Loucy (cell line): ENCODE results near the gene MTMR3.

Experiments
- H2AFZ ChIP-seq: fragments of 200-600 bp; sonication (generic); 2 replicates; pipeline ENCODE4 v1.6.0; 2016; ENCODE audit warnings: antibody characterized with exemption, mild to moderate bottlenecking, low read length, moderate library complexity
- H3F3A ChIP-seq: fragments of 200-600 bp; 2 replicates; pipeline ENCODE4 v1.6.0; 2016; ENCODE audit warnings: antibody characterized with exemption, low read depth, mild to moderate bottlenecking
- H3K27me3 ChIP-seq: fragments of 200-600 bp; sonication (generic); 2 replicates; pipeline ENCODE4 v1.6.1; 2014; ENCODE audit warnings: low read length, mild to moderate bottlenecking; ENCODE audit not compliant: insufficient read depth, poor library complexity, severe bottlenecking
- H3K36me3 ChIP-seq: fragments of 200-600 bp; sonication (generic); 2 replicates; pipeline ENCODE4 v1.6.1; 2016; ENCODE audit warnings: low read length; ENCODE audit not compliant: insufficient read depth
- H3K4me1 ChIP-seq: fragments of 200-600 bp; sonication (generic); 2 replicates; pipeline ENCODE4 v1.5.1; 2014; ENCODE audit warnings: low read length, mild to moderate bottlenecking; ENCODE audit not compliant: insufficient read depth, poor library complexity, severe bottlenecking
- H3K4me2 ChIP-seq: fragments of 200-600 bp; sonication (generic); 2 replicates; pipeline ENCODE4 v1.6.0; 2014; ENCODE audit warnings: antibody characterized with exemption, low read length, low read depth, mild to moderate bottlenecking; ENCODE audit not compliant: poor library complexity, severe bottlenecking
- H3K4me3 ChIP-seq: fragments of 200-600 bp; sonication (generic); 2 replicates; pipeline ENCODE4 v1.5.1; 2014; ENCODE audit warnings: low read length, mild to moderate bottlenecking, mixed read lengths; ENCODE audit not compliant: poor library complexity, severe bottlenecking
- H3K79me2 ChIP-seq: fragments of 200-600 bp; sonication (generic); 2 replicates; pipeline ENCODE4 v1.6.1; 2014; ENCODE audit warnings: low read length; ENCODE audit not compliant: insufficient read depth
- H3K9ac ChIP-seq: fragments of 200-600 bp; sonication (generic); 2 replicates; pipeline ENCODE4 v1.6.0; 2014; ENCODE audit warnings: mild to moderate bottlenecking, low read depth, low read length, moderate library complexity; ENCODE audit not compliant: poor library complexity, severe bottlenecking
- H3K9me2 ChIP-seq: fragments of 200-600 bp; sonication (generic); replicated peaks from 2 replicates; pipeline ENCODE4 v1.6.1; 2016; ENCODE audit warnings: low read depth, low read length, mixed read lengths
- H3K9me3 ChIP-seq: fragments of 200-600 bp; sonication (generic); 2 replicates; pipeline ENCODE4 v1.6.1; 2014; ENCODE audit warnings: mild to moderate bottlenecking, antibody characterized with exemption, low read length, low read depth; ENCODE audit not compliant: insufficient read depth
- H4K20me1 ChIP-seq: fragments of 200-600 bp; sonication (generic); 2 replicates; pipeline ENCODE4 v1.6.0; 2014; ENCODE audit warnings: antibody characterized with exemption, low read length, mild to moderate bottlenecking; ENCODE audit not compliant: insufficient read depth, poor library complexity, severe bottlenecking
- CTCF ChIP-seq: fragments of 200-600 bp; sonication (generic); conservative IDR thresholded peaks from 2 replicates; pipeline ENCODE4 v1.5.1; 2014; ENCODE audit warnings: mild to moderate bottlenecking, antibody characterized with exemption, low read length
- EZH2phosphoT487 ChIP-seq: fragments of 200-600 bp; IDR thresholded peaks from 2 replicates; pipeline ENCODE4 v1.6.1; 2018; ENCODE audit warnings: antibody characterized with exemption, mild to moderate bottlenecking, moderate library complexity, borderline replicate concordance

MTMR3 gene

DNA sequence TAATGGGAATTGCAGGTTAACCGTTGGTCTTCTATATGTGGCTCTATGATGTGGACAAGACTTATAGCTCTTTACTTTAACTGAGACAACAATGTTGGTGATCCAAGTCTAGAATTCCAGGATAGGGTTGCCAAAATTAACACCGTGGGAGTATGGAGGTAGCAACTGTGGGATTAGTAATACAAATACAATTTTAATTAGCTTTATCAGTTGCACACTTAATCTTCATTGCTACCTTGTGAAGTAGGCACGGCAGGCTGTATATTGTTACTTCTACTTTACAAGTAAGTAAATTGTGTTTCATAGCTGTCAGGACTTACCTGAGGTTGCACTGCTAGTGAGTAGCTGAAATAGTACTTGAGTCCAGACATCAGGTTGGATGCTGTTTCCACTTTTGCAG is 21.0 kb downstream of the MTMR3 start:
- Histone ChIP-seq H3K4me1 (peaks cover 22% of the 10 kb centered on the region), H3K4me2 (no peak overlapping the region), H3K9me2 (no peaks in the 10 kb centered on the region), H3K27me3 (no peaks in the 10 kb centered on the region), H2AFZ (no peak overlapping the region), H3K36me3 (no peaks in the 10 kb centered on the region), H3K9me3 (no peaks in the 10 kb centered on the region), H3F3A (no peaks in the 10 kb centered on the region; the same call in 1 of the 2 replicates), H4K20me1 (peaks cover 22% of the 10 kb centered on the region), H3K9ac (no peak overlapping the region), H3K79me2 (peaks cover 90% of the 10 kb centered on the region), H3K4me3 (no peak overlapping the region)
- no peak for TF ChIP-seq EZH2phosphoT487
- TF ChIP-seq CTCF: no peak

DNA sequence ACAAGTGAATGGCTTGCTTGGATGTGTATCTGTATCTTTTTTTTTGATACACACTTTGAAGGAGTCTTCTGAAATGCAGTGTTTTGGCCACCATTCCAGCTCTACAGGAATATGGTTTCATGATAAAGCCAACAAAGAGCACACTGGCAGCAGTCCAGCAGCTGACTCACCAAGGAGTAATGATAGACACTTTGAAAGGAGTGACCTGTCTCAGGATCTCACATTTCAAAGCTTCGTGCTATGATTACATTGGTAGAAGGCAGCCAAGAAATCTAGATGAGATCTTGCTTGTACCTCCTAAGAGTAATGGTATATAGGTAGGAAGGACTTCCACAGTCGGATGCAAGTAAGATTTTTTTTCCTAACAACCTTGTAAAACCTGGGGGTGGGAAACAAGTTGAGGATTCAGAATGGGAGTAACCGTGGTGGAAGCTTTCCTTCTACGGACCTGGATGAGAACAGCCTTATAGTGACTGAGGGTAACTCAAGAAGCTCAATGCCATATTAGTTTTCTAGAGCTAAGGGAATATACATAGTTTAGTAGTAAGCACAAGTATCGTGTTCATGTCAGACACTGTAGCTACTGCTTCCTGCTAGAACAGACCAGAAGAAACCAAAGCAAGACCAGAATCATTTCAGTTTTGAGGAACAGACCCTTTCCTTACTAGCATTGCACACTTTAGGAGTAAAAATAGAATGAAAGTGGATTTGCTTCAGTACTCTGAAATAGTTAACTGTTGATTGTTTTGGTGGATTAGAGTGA is 25.0 kb downstream of the MTMR3 start:
- Histone ChIP-seq H3K9ac (no peak overlapping the region), H3K27me3 (no peaks in the 10 kb centered on the region), H3K9me2 (no peaks in the 10 kb centered on the region), H3K36me3 (no peaks in the 10 kb centered on the region), H3K79me2 (peaks cover 92% of the 10 kb centered on the region), H3K4me2 (peak overlapping the region; percentile 11), H2AFZ (no peak overlapping the region), H3K4me3 (peak overlapping the region; percentile 3), H3K4me1 (peaks cover 22% of the 10 kb centered on the region), H3K9me3 (no peaks in the 10 kb centered on the region), H3F3A (no peaks in the 10 kb centered on the region; the same call in 1 of the 2 replicates), H4K20me1 (peaks cover 26% of the 10 kb centered on the region)
- TF ChIP-seq EZH2phosphoT487 (no peak), CTCF (no peak)

DNA sequence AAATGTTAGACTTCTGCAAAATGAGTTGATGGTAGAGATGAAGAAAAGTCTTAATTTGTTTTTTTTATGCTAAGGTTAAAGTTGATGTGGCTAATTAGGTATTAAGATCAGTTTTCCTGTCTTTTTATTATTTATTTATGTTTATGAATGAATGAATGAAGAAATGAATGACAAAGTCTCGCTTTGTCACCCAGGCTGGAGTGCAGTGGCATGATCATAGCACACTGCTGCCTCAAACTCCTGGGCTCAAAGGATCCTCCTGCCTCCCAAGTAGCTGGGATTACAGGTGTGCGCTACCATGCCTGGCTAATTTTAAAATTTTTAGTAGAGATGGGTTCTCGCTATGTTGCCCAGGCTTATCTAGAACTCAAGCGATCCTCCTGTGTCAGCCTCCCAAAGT is 29.2 kb downstream of the MTMR3 start:
- Histone ChIP-seq H3K79me2 (peaks cover 96% of the 10 kb centered on the region), H3K4me3 (no peak overlapping the region), H3K27me3 (no peaks in the 10 kb centered on the region), H3K4me1 (peaks cover 26% of the 10 kb centered on the region), H3F3A (no peaks in the 10 kb centered on the region; the same call in 1 of the 2 replicates), H3K4me2 (no peak overlapping the region), H3K9me2 (no peaks in the 10 kb centered on the region), H3K9ac (no peak overlapping the region), H2AFZ (no peak overlapping the region), H3K36me3 (no peaks in the 10 kb centered on the region), H4K20me1 (peaks cover 49% of the 10 kb centered on the region), H3K9me3 (no peaks in the 10 kb centered on the region)
- TF ChIP-seq EZH2phosphoT487: no peak
- TF ChIP-seq CTCF: no peak
